Measurements from ENCODE around the gene RSBN1L.
"Not testable (repeated sequence)": the region's sequence is repeated elsewhere in the genome, so short reads cannot be mapped to it uniquely, and the experiment has no call there.

DNA sequence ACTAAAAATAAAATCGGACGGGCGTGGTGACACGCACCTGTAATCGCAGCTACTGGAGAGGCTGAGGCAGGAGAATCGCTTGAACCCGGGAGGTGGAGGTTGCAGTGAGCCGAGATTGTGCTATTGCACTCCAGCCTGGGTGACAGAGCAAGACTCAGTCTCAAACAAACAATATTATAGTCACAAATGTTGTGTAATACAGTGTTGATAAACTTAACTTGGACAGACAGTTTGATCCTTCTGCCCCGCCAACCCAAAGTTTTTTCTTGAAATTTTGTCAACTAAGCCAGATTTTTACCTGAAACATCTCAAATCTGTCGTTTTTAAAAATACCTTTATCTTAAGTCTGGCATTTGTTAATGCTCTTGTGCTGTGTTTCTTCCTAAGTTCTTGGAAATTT is 88.2 kb downstream of the RSBN1L start:
- not testable (repeated sequence) for TF ChIP-seq EZH2 (IDR thresholded peaks at IDR 0.05); POLR2AphosphoS5 (IDR thresholded peaks at IDR 0.05; ENCODE audit: borderline replicate concordance, low read depth, low read length)

All from SK-N-MC (cell line).